HCT116 (cell line): ENCODE results near the gene NLRC5. TPM values are rescaled to one million over a fixed set of nuclear protein-coding genes. Genes with fewer than 3 reads are reported as not detected.

Experiments used
- ATAC-seq: fragments of 200-7000 bp; cut with Tn5 transposase; 2 replicates; pipeline ENCODE4 v1.9.1; 2020; ENCODE audit warnings: mild to moderate bottlenecking, moderate library complexity
- BruUV-seq: library from RNA; stranded (reverse); fragments of 400-500 nt; replicated peaks from 2 replicates; lab custom pipeline; 2021; lab: Mats Ljungman, UMichigan
- CTCF ChIA-PET: fragments of 300-600 bp; sonication (Branson Sonifier 250); formaldehyde crosslinking; loops from one replicate; lab custom pipeline; 2021; ENCODE audit warnings: antibody characterized with exemption; lab: Charles Lee
- POLR2A ChIA-PET: fragments of 300-600, 350-600 bp; sonication (Branson Sonifier 250); formaldehyde crosslinking; loops from one replicate; lab custom pipeline; 2021; ENCODE audit warnings: antibody characterized with exemption; lab: Charles Lee
- RAD21 ChIA-PET, 2 experiments: fragments of 300-600 bp; sonication (Branson Sonifier 250); formaldehyde crosslinking; loops; one replicate each; lab custom pipeline; 2023; ENCODE audit warnings: low total read pairs in 2 of 2; ENCODE audit not compliant: uncharacterized antibody in 2 of 2, unreplicated experiment in 2 of 2, low non-redundant PET in 1 of 2; lab: Charles Lee
- DNase-seq: peaks from one replicate; pipeline ENCODE4 v3.0.0-alpha.2; 2010; ENCODE audit warnings: low read depth, low spot score
- H2AFZ ChIP-seq: fragments of 200-600 bp; shearing (Covaris generic), sonication (generic); 2 replicates; pipeline ENCODE4 v1.6.1; 2017; ENCODE audit warnings: low read depth, mixed run types, mixed read lengths, antibody characterized with exemption, low read length; ENCODE audit not compliant: poor library complexity, severe bottlenecking
- H3K27ac ChIP-seq: 2 replicates; pipeline ENCODE4 v1.5.1; 2012; ENCODE audit warnings: low read depth, low read length
- H3K27me3 ChIP-seq: fragments of 200-600 bp; sonication (generic); 2 replicates; pipeline ENCODE4 v1.6.1; 2016; ENCODE audit warnings: mixed run types, low read length, mixed read lengths; ENCODE audit not compliant: insufficient read depth
- H3K36me3 ChIP-seq, 2 experiments: fragments of 200-500 bp in 1 of 2; fragments of 200-600 bp in 1 of 2; sonication (Bioruptor generic) in 1 of 2; sonication (generic) in 1 of 2; 2 replicates each; pipeline versions ENCODE4 v1.5.1 to v1.6.1; 2014 to 2016; ENCODE audit warnings: low read length in 2 of 2, inconsistent platforms in 1 of 2, mixed read lengths in 1 of 2, mixed run types in 1 of 2; ENCODE audit not compliant: insufficient read depth in 2 of 2, control insufficient read depth in 1 of 2
- H3K4me1 ChIP-seq, 2 experiments: fragments of 200-600 bp in 1 of 2; sonication (generic) in 1 of 2; 2 replicates each; pipeline versions ENCODE4 v1.5.1 to v1.6.1; 2012 to 2017; ENCODE audit warnings: low read length in 2 of 2, inconsistent platforms in 1 of 2, mild to moderate bottlenecking in 1 of 2, mixed read lengths in 1 of 2, mixed run types in 1 of 2, moderate library complexity in 1 of 2; ENCODE audit not compliant: insufficient read depth in 2 of 2, control insufficient read depth in 1 of 2
- H3K4me2 ChIP-seq: fragments of 200-600 bp; sonication (generic); 2 replicates; pipeline ENCODE4 v1.6.1; 2017; ENCODE audit warnings: mixed run types, low read length, mixed read lengths
- H3K4me3 ChIP-seq, 2 experiments: fragments of 200-600 bp in 1 of 2; sonication (generic) in 1 of 2; replicated peaks in 1 of 2; 2 replicates each; pipeline ENCODE4 v1.5.1; 2011 to 2016; ENCODE audit warnings: low read length in 2 of 2, control low read depth in 1 of 2, low read depth in 1 of 2, mild to moderate bottlenecking in 1 of 2, mixed read lengths in 1 of 2, mixed run types in 1 of 2
- H3K79me2 ChIP-seq: fragments of 200-600 bp; sonication (generic); 2 replicates; pipeline ENCODE4 v1.6.1; 2017; ENCODE audit warnings: mild to moderate bottlenecking, mixed run types, low read length, moderate library complexity, mixed read lengths; ENCODE audit not compliant: insufficient read depth
- H3K9ac ChIP-seq: fragments of 200-600 bp; sonication (generic); 2 replicates; pipeline ENCODE4 v1.6.1; 2016; ENCODE audit warnings: low read length, mixed read lengths
- H3K9me2 ChIP-seq: fragments of 200-600 bp; sonication (generic), shearing (Covaris generic); 2 replicates; pipeline ENCODE4 v1.6.1; 2017; ENCODE audit warnings: mixed run types, mild to moderate bottlenecking, moderate library complexity; ENCODE audit not compliant: insufficient read depth
- H3K9me3 ChIP-seq, 2 experiments: fragments of 200-500 bp in 1 of 2; fragments of 200-600 bp in 1 of 2; sonication (Bioruptor generic) in 1 of 2; sonication (generic) in 1 of 2; 2 replicates each; pipeline ENCODE4 v1.6.1; 2014 to 2017; ENCODE audit warnings: low read length in 2 of 2, mixed read lengths in 2 of 2, inconsistent platforms in 1 of 2, low read depth in 1 of 2, mild to moderate bottlenecking in 1 of 2, mixed run types in 1 of 2, moderate library complexity in 1 of 2; ENCODE audit not compliant: control insufficient read depth in 1 of 2, insufficient read depth in 1 of 2
- H4K20me1 ChIP-seq: fragments of 200-600 bp; sonication (generic), shearing (Covaris generic); 2 replicates; pipeline ENCODE4 v1.6.1; 2017; ENCODE audit warnings: mixed run types, mild to moderate bottlenecking, moderate library complexity; ENCODE audit not compliant: insufficient read depth
- CBX3 ChIP-seq: IDR thresholded peaks from 2 replicates; pipeline ENCODE4 v1.6.1; 2012; ENCODE audit warnings: low read depth
- CEBPB ChIP-seq: IDR thresholded peaks from 2 replicates; pipeline ENCODE4 v1.6.1; 2012; ENCODE audit warnings: low read depth
- EGR1 ChIP-seq: IDR thresholded peaks from 2 replicates; pipeline ENCODE4 v1.6.1; 2012; ENCODE audit warnings: low read depth
- FOSL1 ChIP-seq: IDR thresholded peaks from 2 replicates; pipeline ENCODE4 v1.6.1; 2012; ENCODE audit warnings: low read depth
- JUND ChIP-seq: IDR thresholded peaks from 2 replicates; pipeline ENCODE4 v1.6.1; 2012
- POLR2AphosphoS5 ChIP-seq: IDR thresholded peaks from 2 replicates; pipeline ENCODE4 v1.6.1; 2011; ENCODE audit warnings: mild to moderate bottlenecking, low read depth, low read length, moderate library complexity
- RAD21 ChIP-seq: IDR thresholded peaks from 2 replicates; pipeline ENCODE4 v1.6.1; 2012; ENCODE audit warnings: low read depth, mild to moderate bottlenecking
- SRF ChIP-seq: IDR thresholded peaks from 2 replicates; pipeline ENCODE4 v1.6.1; 2012; ENCODE audit warnings: low read depth
- ZFX ChIP-seq: fragments of 450-650 bp; IDR thresholded peaks from 2 replicates; pipeline ENCODE4 v1.6.1; 2017
- ZNF274 ChIP-seq: fragments of 200-500 bp; sonication (Bioruptor generic); IDR thresholded peaks from 2 replicates; pipeline ENCODE4 v1.6.1; 2014; ENCODE audit warnings: mild to moderate bottlenecking, low read depth, low read length, inconsistent platforms
- intact Hi-C: fragments of 100-400 bp; cut with micrococcal nuclease; formaldehyde crosslinking; loops from 2 replicates; pipeline ENCODE4 v1.10.0; 2022
- total RNA-seq: library from RNA; stranded (reverse); gene quantifications from one replicate; pipeline ENCODE4 v1.2.1, GENCODE V29; 2021; ENCODE audit not compliant: unreplicated experiment
- TF ChIP-seq, protein P1 (sequence below): IDR thresholded peaks from 2 replicates; pipeline ENCODE4 v1.6.1; 2012
- TF ChIP-seq, protein P2 (sequence below): IDR thresholded peaks from 2 replicates; pipeline ENCODE4 v1.6.1; 2011; ENCODE audit warnings: mild to moderate bottlenecking, low read length, moderate library complexity; ENCODE audit not compliant: insufficient replicate concordance; ENCODE audit errors: extremely low read depth
- TF ChIP-seq, protein P3 (sequence below): IDR thresholded peaks from 2 replicates; pipeline ENCODE4 v1.6.1; 2012

Gene NLRC5
- total RNA-seq, 1 experiment from 2014 or later, result 10.4 TPM

DNA sequence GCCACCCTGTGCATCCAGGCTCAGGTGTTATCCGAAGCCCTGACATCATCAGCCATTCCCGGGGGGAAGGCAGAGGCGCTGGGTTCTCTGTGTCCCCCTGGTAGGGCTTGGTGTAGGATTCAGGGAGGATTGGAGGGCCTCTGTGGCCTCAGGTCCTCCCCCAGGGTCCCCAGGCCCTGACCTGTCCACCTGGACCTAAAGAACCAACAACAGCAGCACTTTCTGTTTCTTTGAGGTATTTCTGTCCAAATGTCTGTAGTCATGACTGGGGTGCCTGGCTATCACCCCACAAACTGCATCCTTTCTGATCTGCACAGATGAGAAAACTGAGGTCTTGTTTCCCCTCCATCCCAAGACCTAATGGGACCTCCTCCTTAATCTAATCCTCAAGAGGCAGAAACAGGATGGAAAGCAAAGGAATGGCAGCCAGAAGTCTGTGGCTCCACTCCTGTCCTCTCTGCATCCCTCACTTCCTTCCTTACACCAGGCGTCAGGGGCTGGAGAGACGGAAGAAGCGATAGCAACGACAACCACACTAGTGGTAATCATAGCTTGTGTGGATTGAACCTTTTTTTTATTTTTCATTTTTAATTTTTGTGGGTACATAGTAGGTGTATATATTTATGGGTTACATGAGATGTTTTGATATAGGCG, 11.8 kb downstream of the NLRC5 start:
- no peak overlapping the region for H3K9ac ChIP-seq
- ATAC-seq, result no peak
- ChIA-PET CTCF (no interaction called here), RAD21 (no interaction called here), POLR2A (no interaction called here)
- no peaks in the 10 kb centered on the region for H3K36me3 ChIP-seq
- peak overlapping the region; percentile 29 for H3K4me2 ChIP-seq
- no peaks in the 10 kb centered on the region for H3K79me2 ChIP-seq
- H2AFZ ChIP-seq, result no peak overlapping the region
- intact Hi-C loops, result no loop called here
- no peaks in the 10 kb centered on the region for H4K20me1 ChIP-seq
- peaks cover 0 to 16% of the 10 kb centered on the region in 2 experiments; a peak in 3 of 4 replicates for H3K4me1 ChIP-seq
- no TSS peak for BruUV-seq
- H3K9me2 ChIP-seq, result no peaks in the 10 kb centered on the region
- H3K27ac ChIP-seq, result no peak overlapping the region
- H3K4me3 ChIP-seq, result no peak overlapping the region
- no peaks in the 10 kb centered on the region for H3K27me3 ChIP-seq
- no peak for DNase-seq
- H3K9me3 ChIP-seq, result no peaks in the 10 kb centered on the region
- TF ChIP-seq CBX3 (no peak), ZFX (no peak), FOSL1 (no peak), JUND (no peak), POLR2AphosphoS5 (no peak), RAD21 (no peak), SRF (no peak), EGR1 (no peak), CEBPB (no peak), ZNF274 (no peak)
- TF ChIP-seq, protein P1, sequence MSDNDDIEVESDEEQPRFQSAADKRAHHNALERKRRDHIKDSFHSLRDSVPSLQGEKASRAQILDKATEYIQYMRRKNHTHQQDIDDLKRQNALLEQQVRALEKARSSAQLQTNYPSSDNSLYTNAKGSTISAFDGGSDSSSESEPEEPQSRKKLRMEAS, result no peak
- TF ChIP-seq, protein P2, sequence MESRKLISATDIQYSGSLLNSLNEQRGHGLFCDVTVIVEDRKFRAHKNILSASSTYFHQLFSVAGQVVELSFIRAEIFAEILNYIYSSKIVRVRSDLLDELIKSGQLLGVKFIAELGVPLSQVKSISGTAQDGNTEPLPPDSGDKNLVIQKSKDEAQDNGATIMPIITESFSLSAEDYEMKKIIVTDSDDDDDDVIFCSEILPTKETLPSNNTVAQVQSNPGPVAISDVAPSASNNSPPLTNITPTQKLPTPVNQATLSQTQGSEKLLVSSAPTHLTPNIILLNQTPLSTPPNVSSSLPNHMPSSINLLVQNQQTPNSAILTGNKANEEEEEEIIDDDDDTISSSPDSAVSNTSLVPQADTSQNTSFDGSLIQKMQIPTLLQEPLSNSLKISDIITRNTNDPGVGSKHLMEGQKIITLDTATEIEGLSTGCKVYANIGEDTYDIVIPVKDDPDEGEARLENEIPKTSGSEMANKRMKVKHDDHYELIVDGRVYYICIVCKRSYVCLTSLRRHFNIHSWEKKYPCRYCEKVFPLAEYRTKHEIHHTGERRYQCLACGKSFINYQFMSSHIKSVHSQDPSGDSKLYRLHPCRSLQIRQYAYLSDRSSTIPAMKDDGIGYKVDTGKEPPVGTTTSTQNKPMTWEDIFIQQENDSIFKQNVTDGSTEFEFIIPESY, result no peak
- TF ChIP-seq, protein P3, sequence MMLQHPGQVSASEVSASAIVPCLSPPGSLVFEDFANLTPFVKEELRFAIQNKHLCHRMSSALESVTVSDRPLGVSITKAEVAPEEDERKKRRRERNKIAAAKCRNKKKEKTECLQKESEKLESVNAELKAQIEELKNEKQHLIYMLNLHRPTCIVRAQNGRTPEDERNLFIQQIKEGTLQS, result no peak
